H54 (cell line): Measurements from ENCODE around the gene BMPR1B.

Source experiments
- DNase-seq: peaks from one replicate; pipeline ENCODE4 v3.0.0; 2011; ENCODE audit warnings: low spot score, mixed read lengths; ENCODE audit not compliant: insufficient read length
- FAIRE-seq: peaks from 3 replicates; lab custom pipeline; 2011; peaks lifted over from hg19 to GRCh38; lab: Jason Lieb, UNC
- POLR2A ChIP-seq: IDR thresholded peaks from 2 replicates; pipeline ENCODE4 v1.6.1; 2011; ENCODE audit warnings: low read depth, mild to moderate bottlenecking, low read length

BMPR1B gene

DNA sequence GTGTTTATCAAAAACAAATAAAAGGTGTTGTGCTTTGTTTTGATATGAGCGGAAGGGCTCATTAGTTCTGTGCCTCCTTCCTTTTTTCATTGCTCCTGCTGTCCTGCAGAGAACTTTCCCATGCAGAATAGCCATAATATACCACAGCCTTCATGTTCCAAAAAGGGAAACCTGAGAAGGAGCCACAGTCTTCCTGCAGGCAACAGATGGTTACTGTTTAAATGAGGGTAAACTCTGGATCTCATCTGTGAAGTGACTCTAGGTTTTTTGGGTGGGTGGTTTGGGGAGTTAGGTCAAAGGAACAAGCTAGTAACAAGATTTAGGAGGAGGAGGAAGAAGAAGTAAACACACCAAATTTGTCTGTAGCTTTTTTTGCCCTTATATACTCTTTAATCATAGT lies 131.8 kb downstream of the BMPR1B start:
- TF ChIP-seq POLR2A, result no peak
- FAIRE-seq, result no peak
- DNase-seq, result no peak

DNA sequence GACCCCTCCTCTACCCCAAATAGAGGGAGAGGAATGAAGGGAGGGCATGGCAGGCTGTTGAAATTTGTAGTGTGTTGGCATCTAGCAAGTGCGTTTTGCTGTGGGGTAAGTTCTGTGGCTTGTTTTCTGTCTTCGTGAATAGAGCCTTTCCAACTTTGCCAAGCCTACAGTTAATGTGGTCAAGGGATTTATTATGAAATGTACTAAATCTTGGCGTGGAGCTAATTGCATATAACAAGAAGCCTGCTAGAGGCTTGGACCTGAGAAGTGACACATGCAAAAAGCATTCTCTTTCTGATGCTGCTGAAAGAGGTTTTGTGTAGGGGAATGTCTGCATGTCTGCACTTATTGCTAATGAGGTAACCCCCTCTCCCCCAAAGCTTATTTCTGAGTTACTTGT lies 132.2 kb downstream of the BMPR1B start:
- TF ChIP-seq POLR2A, result no peak
- DNase-seq (no peak), FAIRE-seq (no peak)

DNA sequence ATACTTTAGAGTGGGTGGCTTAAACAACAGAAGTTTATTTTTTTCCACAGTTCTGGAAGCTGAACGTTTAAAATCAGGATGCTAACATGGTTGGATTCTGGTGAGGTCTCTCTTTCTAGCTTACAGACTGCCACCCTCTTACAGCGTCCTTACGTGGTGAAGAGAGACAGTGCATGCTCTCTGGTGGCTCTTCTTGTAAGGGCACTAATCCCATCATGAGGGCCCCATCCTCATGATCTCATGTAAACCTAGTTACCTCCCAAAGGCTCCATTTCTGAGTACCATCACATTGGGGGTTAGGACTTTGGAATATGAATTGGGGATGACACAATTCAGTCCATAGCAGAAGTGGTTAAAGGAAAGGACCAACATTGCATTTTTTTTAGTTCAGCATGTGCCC lies 132.8 kb downstream of the BMPR1B start:
- no peak for DNase-seq
- TF ChIP-seq POLR2A, result no peak
- FAIRE-seq, result no peak

DNA sequence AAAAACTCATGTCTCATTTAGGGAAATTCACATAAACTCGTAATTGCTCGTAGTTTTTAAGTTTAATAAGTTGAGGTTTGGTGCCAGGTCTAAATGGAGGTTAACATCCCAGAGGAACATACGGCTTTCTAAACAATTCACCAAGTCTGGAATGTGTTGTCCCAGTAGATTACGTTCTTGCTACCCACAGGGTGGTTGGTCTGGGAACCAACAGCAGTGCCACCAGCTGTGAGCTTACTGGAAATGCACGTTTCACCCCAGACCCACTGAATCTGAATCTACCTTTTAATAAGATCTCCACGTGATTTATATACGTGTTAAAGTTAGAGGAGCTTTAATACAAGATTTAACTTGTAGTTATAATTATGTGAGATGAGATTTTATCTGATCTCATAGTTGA lies 134.3 kb downstream of the BMPR1B start:
- FAIRE-seq, result no peak
- DNase-seq, result no peak
- no peak for TF ChIP-seq POLR2A

DNA sequence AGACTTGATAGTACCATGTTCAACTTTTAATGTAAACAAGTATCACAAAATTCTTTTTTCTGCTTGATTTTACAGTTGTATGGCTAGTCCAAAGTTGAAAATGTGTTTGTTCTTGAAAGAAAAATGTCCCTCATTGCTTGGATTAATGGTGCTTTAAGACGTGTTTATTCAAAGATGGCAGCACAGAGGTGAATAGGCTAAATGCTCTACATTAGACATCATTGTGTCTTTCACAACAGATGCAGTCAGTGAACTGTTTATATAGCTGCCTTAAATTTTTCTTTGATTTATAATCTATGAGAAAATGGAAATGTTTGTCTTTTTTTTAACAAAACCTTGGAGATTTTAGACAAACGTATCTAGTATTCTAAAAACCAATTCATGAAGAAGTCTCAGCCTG lies 137.3 kb downstream of the BMPR1B start:
- DNase-seq (no peak), FAIRE-seq (no peak)

DNA sequence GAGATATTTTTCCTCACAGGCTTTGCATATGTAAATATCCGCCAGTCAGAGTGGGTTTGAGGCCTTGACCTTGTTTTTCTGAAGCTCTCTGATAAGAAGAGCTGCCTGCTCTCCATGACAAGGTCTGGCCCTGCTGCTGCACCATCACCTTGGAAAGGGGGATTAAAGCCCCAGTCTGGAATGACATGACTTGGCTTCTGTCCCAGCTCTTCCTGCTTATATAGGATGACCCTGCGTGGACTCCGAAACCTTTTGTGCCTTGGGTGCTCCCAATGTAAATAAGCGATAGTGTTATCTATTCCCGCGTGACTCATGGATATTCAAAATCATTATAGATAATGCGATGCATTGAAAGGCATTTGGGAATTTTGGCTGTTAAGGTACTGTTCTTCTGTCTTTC lies 139.3 kb downstream of the BMPR1B start:
- FAIRE-seq (no peak), DNase-seq (no peak)
- TF ChIP-seq POLR2A, result no peak

More for the DNA sequence above, 137.3 kb downstream of the BMPR1B start:
- TF ChIP-seq POLR2A, result no peak

DNA sequence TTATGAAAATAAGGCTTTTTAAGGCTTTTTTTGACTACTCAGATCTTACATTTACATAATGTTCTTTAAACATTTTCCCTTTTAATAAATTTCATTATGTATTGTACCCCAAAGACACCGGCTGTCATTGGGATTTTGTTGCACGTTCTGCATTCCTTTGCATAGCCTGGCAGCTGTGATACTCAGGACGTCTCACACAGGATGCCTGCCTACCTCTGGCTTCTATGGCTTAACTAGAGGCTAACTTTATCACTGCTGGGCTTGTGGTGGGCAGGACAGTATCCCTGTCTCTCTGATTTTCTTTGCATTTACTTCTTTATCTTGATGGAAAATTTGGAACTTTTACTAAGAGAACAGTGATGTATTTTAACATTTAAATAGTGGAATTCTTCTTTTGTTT lies 147.8 kb downstream of the BMPR1B start:
- no peak for FAIRE-seq
- TF ChIP-seq POLR2A, result no peak
- DNase-seq, result no peak

DNA sequence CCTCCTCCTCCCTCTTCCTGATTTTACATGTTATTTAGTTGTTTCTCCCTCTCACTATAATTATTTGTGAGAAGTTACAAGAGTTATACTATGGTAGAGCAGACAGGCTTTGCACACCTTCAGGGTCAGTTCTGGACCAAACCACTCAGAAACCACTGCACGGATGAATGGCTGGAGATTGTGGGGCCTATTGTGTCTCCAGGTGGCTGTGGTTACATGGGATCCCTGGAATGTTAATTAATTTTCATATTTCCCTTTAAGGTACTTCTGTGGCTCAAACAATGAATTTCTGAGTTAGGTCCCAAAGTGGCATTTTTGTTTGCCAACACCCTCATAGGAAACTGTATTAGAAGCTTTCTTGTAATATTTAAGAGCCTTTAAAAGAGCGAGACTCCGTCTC lies 151.9 kb downstream of the BMPR1B start:
- TF ChIP-seq POLR2A, result no peak
- FAIRE-seq (no peak), DNase-seq (no peak)

DNA sequence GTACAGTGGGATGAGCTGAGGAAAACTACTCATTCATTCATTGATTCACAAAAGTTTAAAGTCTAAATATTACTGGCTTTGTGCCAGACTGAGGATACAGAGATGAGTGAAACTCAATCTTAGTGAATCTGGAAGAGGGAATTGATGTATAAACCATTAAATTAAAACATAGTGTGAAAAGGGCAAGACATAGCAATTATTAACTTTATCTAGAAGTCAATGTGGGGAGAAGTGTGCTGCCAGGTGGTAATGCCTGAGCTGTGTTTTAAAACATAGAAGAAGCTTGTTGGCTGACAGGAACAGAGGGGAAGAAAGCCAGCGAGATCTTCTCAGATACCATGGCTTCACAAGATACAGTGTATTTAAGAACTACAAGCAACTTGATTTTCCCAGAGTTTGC lies 153.4 kb downstream of the BMPR1B start:
- DNase-seq (no peak), FAIRE-seq (no peak)
- no peak for TF ChIP-seq POLR2A

DNA sequence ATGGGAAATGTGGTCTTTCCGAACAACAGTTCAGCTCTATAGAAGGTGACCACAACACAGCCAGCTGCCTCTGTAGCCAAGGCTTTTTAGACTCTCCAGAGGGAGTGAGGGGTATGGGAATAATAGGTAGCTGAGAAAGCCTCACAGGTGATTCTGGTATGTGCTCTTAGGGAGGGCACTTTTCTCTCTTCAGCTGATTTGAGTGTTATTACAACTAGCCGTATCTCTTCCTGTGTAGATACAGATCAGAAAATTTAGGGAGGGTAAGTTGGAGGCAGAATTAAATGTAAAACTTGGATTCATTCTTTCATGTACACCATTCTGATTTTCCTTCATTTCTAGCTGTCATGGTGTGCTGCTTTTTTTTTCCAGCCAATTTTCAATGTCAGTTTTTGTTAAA lies 154.9 kb downstream of the BMPR1B start:
- TF ChIP-seq POLR2A, result no peak
- FAIRE-seq (no peak), DNase-seq (no peak)

DNA sequence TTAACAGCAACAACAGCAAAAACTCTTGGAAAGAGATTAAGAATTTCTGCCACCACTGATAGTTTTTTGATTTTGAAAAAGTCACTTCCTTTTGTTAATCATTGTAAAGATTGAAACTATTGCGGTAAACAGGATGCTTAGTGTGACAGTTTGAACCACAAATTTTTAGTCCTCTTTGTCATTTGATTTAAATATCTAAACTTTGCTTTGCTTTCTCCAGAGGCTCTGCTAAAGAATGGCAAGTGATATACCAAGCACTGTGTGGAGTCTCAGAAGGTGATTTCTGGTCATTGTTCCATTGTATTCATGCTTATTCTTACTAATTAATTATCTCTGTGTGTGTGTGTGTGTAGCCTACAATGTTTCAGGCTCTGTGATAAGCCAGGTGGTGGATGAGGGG lies 155.6 kb downstream of the BMPR1B start:
- no peak for TF ChIP-seq POLR2A
- FAIRE-seq, result no peak
- no peak for DNase-seq

DNA sequence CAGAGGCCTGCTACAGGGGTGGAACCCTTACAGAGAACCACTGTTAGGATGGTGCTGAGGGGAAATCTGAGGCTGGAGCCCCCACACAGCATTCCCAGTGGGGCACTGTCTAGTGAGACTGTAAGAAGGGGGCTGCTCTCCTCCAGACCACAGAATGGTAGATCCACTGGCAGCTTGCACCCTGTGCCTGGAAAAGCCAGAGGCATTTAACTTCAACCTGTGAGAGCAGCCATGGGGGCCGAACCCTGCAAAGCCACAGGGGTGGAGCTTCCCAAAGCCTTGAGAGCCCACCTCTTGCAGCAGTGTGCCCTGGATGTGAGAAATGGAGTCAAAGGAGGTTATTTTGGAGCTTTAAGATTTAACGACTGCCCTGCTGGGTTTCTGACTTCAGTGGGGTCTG lies 159.4 kb downstream of the BMPR1B start:
- no peak for TF ChIP-seq POLR2A
- no peak for DNase-seq
- no peak for FAIRE-seq

DNA sequence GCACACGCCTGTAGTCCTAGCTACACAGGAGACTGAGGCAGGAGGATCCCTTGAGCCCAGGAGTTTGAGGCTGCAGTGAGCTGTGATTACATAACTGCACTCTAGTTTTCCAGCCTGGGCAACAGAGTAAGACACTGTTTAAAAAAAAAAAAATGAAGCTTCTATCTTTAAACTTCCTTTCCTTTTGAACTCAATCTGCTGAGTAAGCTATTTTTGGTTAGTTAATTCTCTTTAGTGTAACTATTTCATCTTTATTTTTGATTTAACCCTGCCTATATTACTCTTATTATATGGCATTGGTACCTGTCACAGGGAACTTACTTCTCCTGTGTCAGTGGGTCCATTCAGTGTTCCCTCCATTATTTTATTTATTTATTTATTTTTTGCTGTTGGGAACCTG lies 160.8 kb downstream of the BMPR1B start:
- DNase-seq (no peak), FAIRE-seq (no peak)
- TF ChIP-seq POLR2A, result no peak

DNA sequence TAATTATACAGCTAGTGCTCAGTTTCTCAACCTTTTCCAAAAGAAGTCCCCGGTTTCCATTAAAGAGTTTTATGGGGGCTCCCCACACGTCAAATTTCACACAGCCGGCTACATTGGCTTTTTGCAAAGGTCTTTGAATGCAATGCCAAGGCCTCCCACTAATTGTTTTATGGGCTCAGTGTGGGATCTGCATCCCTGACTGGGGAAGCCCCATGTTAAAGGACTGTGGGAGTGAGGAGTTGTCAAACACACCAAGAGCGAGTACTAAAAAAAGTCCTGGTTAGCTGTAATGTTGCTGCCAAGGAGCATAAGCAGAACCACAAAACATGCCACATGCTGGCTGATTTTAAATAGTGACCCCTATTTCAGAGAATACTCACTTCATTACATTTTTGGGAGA lies 162.6 kb downstream of the BMPR1B start:
- TF ChIP-seq POLR2A, result no peak
- no peak for FAIRE-seq
- no peak for DNase-seq

DNA sequence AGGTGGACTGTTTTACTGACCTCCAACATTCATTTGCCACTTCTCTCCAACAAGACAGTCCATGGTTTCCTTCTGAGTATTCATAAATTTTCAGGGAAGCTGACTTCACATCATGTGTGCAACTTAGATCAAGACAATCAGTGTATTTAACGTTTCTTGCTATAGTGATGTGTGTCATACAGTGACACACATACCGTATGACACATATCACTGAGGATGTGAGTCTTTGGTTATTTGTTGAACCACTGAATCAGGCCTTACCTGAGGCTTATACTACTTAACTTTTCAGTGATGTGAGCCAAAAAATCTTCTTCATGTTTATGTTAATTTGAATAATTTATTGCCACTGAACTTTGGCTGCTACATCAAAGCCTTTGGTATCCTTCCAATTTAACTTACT lies 166.8 kb downstream of the BMPR1B start:
- FAIRE-seq (no peak), DNase-seq (no peak)
- no peak for TF ChIP-seq POLR2A

DNA sequence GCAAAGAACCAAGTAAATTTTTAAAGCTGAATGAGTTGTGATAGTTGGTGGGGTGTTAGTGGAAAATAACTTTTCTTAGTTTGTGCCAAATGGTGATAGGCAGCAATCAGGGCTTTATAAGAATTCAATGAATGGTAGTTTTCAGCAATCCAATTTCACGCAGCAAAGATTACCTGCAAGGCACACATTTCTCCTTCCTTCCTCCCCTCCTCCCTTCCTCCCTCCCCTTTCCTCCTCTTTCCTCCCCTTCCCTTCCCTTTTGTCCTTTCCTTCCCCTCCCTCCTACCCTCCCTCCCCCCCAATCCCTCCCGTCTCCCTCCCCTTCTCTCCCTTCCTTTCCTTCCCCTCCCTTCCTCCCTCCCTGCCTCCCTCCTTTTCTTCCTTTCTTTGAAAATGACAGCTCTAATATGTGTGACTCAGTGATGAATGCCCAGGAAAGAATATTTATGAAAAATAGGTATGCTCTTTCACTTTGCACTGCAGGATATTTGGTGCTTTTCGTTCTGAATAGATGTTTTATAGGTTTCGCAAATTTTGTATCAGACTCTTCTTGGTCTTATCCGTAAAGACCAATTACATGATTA lies 168.1 kb downstream of the BMPR1B start:
- FAIRE-seq (no peak), DNase-seq (no peak)
- no peak for TF ChIP-seq POLR2A
